OCI-LY1 (cell line): ENCODE data around the gene XPO6.

Experiments
- H2AFZ ChIP-seq: fragments of 200-600 bp; sonication (generic), shearing (Covaris generic); 2 replicates; pipeline ENCODE4 v1.6.0; 2014; ENCODE audit warnings: antibody characterized with exemption, mild to moderate bottlenecking, low read length
- H3F3A ChIP-seq: fragments of 200-600 bp; sonication (generic), shearing (Covaris generic); 2 replicates; pipeline ENCODE4 v1.6.0; 2014; ENCODE audit warnings: mild to moderate bottlenecking, antibody characterized with exemption, low read length, moderate library complexity; ENCODE audit not compliant: insufficient read depth
- H3K27ac ChIP-seq: fragments of 200-600 bp; sonication (generic); 2 replicates; pipeline ENCODE4 v1.5.1; 2014; ENCODE audit warnings: low read length, mixed run types, mild to moderate bottlenecking, low read depth; ENCODE audit not compliant: poor library complexity, severe bottlenecking
- H3K27me3 ChIP-seq: fragments of 200-600 bp; sonication (generic); 2 replicates; pipeline ENCODE4 v1.6.0; 2014; ENCODE audit warnings: antibody characterized with exemption, mild to moderate bottlenecking, low read length, moderate library complexity; ENCODE audit not compliant: insufficient read depth
- H3K36me3 ChIP-seq: fragments of 200-600 bp; sonication (generic); 2 replicates; pipeline ENCODE4 v1.6.1; 2014; ENCODE audit warnings: mild to moderate bottlenecking, antibody characterized with exemption, low read length, moderate library complexity, mixed read lengths; ENCODE audit not compliant: insufficient read depth
- H3K4me1 ChIP-seq: fragments of 200-600 bp; sonication (generic); 2 replicates; pipeline ENCODE4 v1.5.1; 2014; ENCODE audit warnings: mild to moderate bottlenecking, low read length, moderate library complexity; ENCODE audit not compliant: insufficient read depth, severe bottlenecking
- H3K4me2 ChIP-seq: fragments of 200-600 bp; sonication (generic), shearing (Covaris generic); 2 replicates; pipeline ENCODE4 v1.6.1; 2014; ENCODE audit warnings: low read length
- H3K4me3 ChIP-seq: fragments of 200-600 bp; sonication (generic); 2 replicates; pipeline ENCODE4 v1.5.1; 2014; ENCODE audit warnings: low read length, low read depth, mild to moderate bottlenecking, mixed read lengths; ENCODE audit not compliant: poor library complexity, severe bottlenecking
- H3K79me2 ChIP-seq: fragments of 200-600 bp; shearing (Covaris generic); 2 replicates; pipeline ENCODE4 v1.6.1; 2016; ENCODE audit warnings: mixed run types, low read length, mixed read lengths; ENCODE audit not compliant: insufficient read depth
- H3K9ac ChIP-seq: fragments of 200-600 bp; sonication (generic), shearing (Covaris generic); 2 replicates; pipeline ENCODE4 v1.6.1; 2014; ENCODE audit warnings: mild to moderate bottlenecking, low read length, mixed read lengths
- H3K9me2 ChIP-seq: fragments of 200-600 bp; sonication (generic), shearing (Covaris generic); 2 replicates; pipeline ENCODE4 v1.6.1; 2014; ENCODE audit warnings: low read depth, mild to moderate bottlenecking, low read length, mixed read lengths
- H3K9me3 ChIP-seq: fragments of 200-600 bp; shearing (Covaris generic); 2 replicates; pipeline ENCODE4 v1.6.1; 2014; ENCODE audit warnings: low read length, mixed read lengths
- H4K20me1 ChIP-seq: fragments of 200-600 bp; sonication (generic), shearing (Covaris generic); 2 replicates; pipeline ENCODE4 v1.6.0; 2016; ENCODE audit warnings: mild to moderate bottlenecking, low read length; ENCODE audit not compliant: insufficient read depth
- CTCF ChIP-seq: fragments of 200-600 bp; sonication (generic), shearing (Covaris generic); IDR thresholded peaks from 2 replicates; pipeline ENCODE4 v1.5.1; 2017; ENCODE audit warnings: mild to moderate bottlenecking, antibody characterized with exemption, low read length, moderate library complexity, mixed read lengths
- EZH2 ChIP-seq: fragments of 200-600 bp; sonication (generic), shearing (Covaris generic); IDR thresholded peaks from 2 replicates; pipeline ENCODE4 v1.8.0; 2017; ENCODE audit warnings: borderline replicate concordance, mixed run types, mild to moderate bottlenecking, antibody characterized with exemption, low read length, moderate library complexity, mixed read lengths

The XPO6 gene

DNA sequence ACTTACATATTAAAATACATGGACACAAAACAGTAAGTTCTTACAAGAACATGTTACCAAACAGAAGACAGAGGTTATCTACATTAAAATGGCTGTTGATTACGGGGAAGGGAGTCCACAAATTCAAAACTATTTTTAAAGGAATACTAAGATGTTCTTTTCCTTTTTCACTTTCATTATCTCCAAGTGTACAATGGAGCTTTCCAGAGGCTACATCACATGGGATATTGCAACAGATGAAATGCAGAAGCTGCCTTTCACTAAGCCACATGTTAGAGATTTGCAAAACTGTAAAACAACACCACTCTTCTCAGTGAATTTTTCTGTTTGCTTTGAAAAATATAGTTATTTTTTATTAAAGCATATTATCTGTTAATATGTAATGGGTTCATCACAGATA, 53.6 kb downstream of the XPO6 start:
- Histone ChIP-seq H3K4me2 (no peak overlapping the region), H4K20me1 (no peaks in the 10 kb centered on the region), H2AFZ (no peak overlapping the region), H3F3A (no peaks in the 10 kb centered on the region), H3K4me1 (no peaks in the 10 kb centered on the region), H3K27ac (no peak overlapping the region), H3K36me3 (peaks cover 70% of the 10 kb centered on the region), H3K9me2 (no peaks in the 10 kb centered on the region), H3K4me3 (no peak overlapping the region), H3K79me2 (peaks cover 11% of the 10 kb centered on the region; the same call in 1 of the 2 replicates), H3K9ac (no peak overlapping the region), H3K9me3 (no peaks in the 10 kb centered on the region), H3K27me3 (no peaks in the 10 kb centered on the region)
- TF ChIP-seq EZH2 (no peak), CTCF (no peak)

- Histone ChIP-seq H2AFZ (no peak overlapping the region), H3K9me3 (no peaks in the 10 kb centered on the region), H3K9ac (no peak overlapping the region), H3K4me2 (no peak overlapping the region), H3F3A (no peaks in the 10 kb centered on the region), H3K9me2 (no peaks in the 10 kb centered on the region), H3K79me2 (peaks cover 7% of the 10 kb centered on the region; the same call in 1 of the 2 replicates), H3K4me3 (no peak overlapping the region), H4K20me1 (no peaks in the 10 kb centered on the region), H3K36me3 (peaks cover 75% of the 10 kb centered on the region), H3K4me1 (no peaks in the 10 kb centered on the region), H3K27ac (no peak overlapping the region), H3K27me3 (no peaks in the 10 kb centered on the region)
- TF ChIP-seq EZH2, result no peak
- TF ChIP-seq CTCF, result no peak
Measured at GRCh38 chr16:28156056-28156680, 55.6 kb downstream of the XPO6 start.

DNA sequence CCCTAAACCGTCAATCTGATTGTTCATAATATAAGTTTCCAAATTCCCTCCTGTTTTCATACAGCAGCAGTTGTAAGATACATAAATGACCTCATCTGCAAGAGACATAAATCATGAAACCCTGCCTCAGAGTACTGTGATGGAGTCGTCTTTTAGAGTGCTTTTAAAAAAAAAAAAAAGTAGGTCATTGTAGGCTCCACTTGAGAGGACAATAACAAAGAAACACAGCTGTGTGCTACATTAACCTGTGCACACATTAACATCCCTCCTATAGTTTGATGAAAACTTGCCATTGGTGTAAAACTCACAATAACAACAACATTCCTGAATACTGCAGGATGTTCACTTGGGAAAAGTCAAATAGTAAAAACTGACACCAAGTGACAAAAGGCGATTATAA, 56.5 kb downstream of the XPO6 start:
- H3F3A ChIP-seq, result no peaks in the 10 kb centered on the region
- H3K9me2 ChIP-seq, result no peaks in the 10 kb centered on the region
- H3K4me1 ChIP-seq, result no peaks in the 10 kb centered on the region
- TF ChIP-seq EZH2, result no peak
- no peak for TF ChIP-seq CTCF
- H3K36me3 ChIP-seq, result peaks cover 77% of the 10 kb centered on the region
- H3K9me3 ChIP-seq, result no peaks in the 10 kb centered on the region
- no peaks in the 10 kb centered on the region for H3K27me3 ChIP-seq
- no peaks in the 10 kb centered on the region for H4K20me1 ChIP-seq
- no peak overlapping the region for H3K4me3 ChIP-seq
- H3K79me2 ChIP-seq, result no peaks in the 10 kb centered on the region
- no peak overlapping the region for H2AFZ ChIP-seq
- H3K9ac ChIP-seq, result no peak overlapping the region
- no peak overlapping the region for H3K27ac ChIP-seq
- H3K4me2 ChIP-seq, result no peak overlapping the region
